NCI-H1048 (cell line): ENCODE data around the gene FAM89B.

Source experiments
- DNase-seq: peaks from one replicate; lab custom pipeline; 2025; lab: John Stamatoyannopoulos, UW

The FAM89B gene

GRCh38 chr11:65588199-65589054 lies 16.1 kb downstream of the FAM89B start:
- DNase-seq, result no peak

GRCh38 chr11:65589444-65590239 lies 17.3 kb downstream of the FAM89B start:
- DNase-seq, result no peak

- no peak for DNase-seq
These were observed 18.0 kb downstream of the FAM89B start for GRCh38 chr11:65590240-65590738.

GRCh38 chr11:65591939-65592857 lies 19.9 kb downstream of the FAM89B start:
- no peak for DNase-seq

- DNase-seq, result no peak
These were observed 20.6 kb downstream of the FAM89B start for GRCh38 chr11:65592858-65593517.

GRCh38 chr11:65593518-65594414 lies 21.4 kb downstream of the FAM89B start:
- DNase-seq, result no peak

DNA sequence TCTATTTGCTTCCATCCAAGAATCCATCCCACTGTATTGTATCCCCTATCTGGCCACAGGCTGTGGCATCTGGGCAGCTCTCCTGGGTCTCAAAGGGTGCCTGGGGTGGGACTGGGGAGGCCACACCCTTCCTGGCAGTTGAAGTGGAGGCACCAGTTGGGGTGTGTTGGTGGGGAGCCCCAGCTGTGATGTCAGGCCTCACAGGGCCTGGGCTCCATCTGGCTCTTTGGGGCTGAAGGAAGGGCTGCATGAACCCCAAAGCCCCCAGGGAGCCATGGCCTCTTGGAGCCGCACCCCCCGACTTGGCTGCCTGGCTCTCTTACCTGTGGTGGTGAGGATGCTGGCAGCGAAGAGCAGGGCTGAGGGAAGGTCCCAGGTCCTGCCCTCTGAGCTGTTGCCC lies 22.8 kb downstream of the FAM89B start:
- no peak for DNase-seq

- no peak for DNase-seq
These were observed 23.4 kb downstream of the FAM89B start, which contains the start of gene KCNK7 for GRCh38 chr11:65595543-65596281. KCNK7 (minus strand) TSS chr11:65595800; CDS start chr11:65595772, 28 bp downstream.

DNA sequence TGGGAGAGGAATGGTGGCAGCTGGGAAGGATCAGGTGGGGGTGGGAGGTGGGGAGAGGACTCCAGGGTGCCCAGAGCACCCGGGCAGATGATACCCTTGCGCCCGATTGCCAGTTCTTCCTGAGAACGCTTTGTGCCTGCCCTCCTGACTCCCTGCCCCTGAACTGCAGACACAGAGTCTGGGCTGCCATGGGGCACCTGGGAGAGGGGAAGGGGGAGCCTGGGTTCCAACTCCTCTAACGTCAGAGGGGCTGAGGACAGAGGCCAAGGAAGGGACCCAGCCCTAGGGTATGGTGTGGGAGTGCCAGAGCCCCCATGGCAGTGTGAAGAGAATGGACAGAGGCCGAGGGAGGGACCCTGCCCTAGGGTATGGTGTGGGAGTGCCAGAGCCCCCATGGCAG lies 24.2 kb downstream of the FAM89B start:
- no peak for DNase-seq

DNA sequence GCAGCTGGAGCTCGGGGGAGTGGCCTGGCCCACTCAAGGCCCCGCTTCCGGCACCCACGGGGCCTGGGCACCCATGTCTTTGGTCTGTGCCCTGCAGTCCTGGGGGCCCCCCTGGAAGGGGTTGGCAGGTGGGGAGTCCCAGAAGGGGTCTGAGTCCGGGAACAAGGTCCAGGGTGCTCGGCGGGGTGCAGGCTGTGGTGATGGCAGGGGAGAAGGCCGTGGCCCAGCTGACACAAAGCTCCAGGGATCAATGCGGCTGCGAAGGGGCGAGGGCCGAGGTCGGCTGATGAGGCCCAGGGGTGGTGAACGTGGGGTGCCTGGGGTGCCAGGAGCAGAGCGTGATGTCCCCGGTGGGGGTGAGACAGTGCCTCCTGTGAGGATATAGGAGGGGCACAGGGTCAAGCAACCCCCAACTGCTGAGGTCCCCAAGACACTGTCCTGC lies 25.9 kb downstream of the FAM89B start:
- DNase-seq, result no peak

DNA sequence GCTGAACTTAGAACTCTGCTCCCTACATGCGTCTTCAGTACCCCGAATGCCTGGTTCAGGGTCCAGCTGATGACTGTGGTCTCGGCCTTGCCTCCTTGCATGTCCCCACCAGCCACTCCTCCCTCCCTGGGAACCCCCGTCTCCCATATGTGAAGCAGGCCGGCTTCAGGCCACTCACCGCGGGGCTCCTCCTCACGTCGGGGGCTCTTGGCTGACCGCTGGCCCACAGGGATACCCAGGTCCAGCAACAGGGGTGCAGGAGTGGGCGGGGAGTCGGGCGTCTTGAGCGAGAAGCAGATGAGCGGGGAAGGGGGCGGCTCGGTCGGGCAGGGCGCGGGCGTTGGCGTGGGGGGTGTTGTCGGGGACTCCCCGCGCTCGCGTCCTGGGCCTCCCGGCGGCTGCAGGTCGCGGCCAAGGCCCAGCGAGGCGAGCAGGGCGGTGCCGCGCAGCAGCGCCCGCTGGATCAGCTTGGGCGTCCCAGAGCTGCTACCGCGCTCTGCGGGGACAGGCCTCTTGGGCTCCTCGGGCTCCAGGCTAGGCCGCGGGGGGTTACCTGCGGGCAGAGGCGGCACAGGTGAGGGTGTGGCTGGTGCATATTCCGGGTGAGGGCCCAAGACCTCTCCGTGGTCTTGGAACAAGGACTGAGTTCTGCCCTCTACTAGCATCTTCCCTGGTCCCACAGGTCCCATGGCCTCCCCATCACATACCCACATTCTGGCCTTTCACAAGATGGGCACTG lies 27.0 kb downstream of the FAM89B start:
- no peak for DNase-seq

DNA sequence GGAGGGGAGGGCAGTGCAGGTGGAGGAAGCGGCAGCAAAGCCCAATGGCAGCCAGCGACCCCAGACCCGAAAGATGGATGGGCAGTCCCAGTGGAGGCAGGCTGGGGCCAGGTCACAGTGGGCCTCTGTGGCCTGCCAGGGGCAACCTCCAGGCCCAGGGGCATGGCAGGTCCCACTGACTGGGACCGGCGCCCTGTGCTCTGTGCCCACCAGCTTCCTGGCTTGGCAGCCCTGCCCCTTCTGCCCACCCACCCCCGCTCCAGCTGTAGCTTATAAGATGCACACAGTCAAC lies 27.6 kb downstream of the FAM89B start:
- DNase-seq, result no peak

GRCh38 chr11:65604258-65604657 lies 31.9 kb downstream of the FAM89B start:
- no peak for DNase-seq

DNA sequence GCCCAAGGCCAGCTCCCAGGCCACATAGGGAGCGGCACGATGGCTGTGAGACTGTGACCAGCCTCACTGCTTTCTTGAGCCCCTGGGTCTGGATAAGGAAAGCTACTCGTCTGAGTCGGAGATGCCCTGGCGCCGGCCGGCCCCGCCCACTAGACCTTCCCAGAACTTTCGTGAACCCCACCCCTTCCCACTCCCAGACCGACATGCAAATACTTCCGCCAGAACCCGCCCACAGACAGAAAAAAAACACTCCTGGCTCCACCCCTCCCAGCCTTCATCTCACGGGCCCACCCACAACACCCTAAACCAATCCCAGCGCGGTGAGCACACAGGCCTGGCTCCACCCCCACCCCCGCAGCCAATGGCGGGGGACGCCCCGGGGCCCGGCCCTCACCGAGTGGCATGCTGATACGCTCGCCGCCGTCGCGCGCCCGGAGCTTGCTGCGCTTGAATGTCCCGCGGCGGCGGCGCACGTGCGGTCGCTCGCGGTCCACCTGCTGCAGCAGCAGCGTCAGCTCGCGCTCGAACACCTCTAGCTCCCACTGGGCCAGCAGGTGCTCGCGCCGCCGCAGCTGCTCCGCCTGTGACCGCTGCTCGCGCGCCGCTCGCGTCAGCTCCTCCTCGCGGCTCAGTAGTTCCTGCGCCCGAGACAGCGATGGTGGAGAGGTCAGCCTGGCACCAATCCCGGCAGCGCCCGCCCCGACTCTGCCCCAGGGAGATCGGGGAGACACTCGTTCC lies 34.7 kb downstream of the FAM89B start:
- DNase-seq, result peak; percentile 99

DNA sequence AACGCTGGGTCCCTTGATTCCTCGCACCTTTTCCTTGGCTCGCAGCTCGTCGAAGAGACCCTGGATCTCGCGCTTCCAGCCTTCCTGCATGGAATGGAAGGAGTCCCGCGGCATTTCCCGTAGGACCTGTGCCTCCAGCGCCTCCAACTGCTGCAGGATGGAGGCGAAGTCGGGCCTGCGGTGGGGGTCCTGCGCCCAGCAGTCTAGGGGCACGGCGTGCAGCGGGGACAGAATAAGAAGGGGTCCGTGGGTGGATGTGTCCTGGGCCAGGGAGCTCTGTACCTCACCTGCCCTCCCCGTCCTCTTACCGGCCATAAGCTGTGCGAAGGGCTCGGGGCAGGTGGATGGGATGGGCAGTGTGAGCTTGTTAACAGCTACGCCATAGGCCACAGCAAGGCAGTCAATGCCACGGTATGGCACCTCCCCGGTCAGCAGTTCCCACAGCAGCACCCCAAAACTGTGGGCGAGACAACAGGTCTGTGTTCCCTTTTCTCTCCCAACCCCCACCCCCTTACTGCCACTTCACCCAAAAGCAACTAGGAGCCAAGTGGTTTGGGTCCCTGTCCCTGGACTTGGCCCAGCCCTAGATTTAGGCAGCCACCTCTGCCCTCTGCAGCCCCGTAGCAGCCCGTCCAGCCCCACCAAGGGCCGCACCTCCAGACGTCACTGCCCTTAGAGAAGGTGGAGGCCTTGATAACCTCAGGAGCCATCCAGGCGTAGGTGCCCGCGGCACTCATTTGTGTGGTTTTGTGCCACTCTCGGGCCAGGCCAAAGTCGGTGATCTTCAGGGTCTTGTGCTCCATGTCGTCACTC lies 35.5 kb downstream of the FAM89B start:
- DNase-seq, result no peak

DNA sequence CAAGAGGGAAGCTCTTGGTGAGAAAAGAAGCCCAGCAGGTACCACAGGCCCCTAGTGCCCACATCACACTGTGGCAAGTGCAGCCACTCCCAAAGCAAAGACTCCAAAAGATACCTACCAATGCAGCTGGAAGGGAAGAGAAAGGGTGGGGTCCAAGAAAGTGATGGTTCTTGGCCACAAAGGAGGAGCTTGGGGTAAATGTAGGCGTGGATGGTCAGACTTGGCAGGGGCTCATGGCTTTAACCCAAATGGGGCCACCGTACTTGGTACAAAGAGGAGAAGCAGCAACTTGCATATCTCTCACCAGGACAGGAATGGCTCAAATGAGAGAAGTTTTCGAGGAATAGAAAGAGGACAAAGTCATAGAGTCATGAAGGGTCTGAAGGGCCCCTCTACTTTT lies 36.9 kb downstream of the FAM89B start:
- no peak for DNase-seq

DNA sequence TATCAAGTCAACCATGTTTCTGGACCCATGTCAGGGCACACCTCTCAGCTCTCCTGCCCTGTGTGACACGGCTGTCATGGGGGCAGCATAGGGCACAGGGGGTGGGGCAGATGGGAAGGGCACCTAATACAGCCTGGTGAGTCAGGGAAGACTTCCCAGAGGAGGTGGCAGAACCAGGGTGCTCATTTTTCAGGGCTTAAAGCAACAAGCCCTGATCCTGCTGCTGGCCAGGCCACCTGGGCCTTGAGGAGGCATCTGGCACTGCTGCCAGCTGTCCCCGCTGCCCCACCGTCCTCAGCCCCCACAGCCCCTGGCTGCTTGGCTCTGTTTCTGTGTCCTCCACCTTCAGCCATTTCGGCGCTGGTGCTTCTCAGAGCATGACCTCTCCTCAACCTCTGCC lies 37.3 kb downstream of the FAM89B start:
- DNase-seq, result no peak
